Gastrocnemius medialis (tissue), 4 donors: ENCODE results near the gene NDRG4. TPM values are rescaled to one million over a fixed set of nuclear protein-coding genes. Genes with fewer than 3 reads are reported as not detected.
A peak's percentile ranks its signal among the peaks of the same experiment; 100 is the strongest.

Experiments used
- ATAC-seq, 2 donors: fragments of 150-250 bp; one replicate each; pipeline ENCODE4 v1.9.1; 2016
- DNase-seq, 2 donors: peaks; one replicate each; pipeline ENCODE4 v3.0.0-alpha.2; 2019
- H3K27ac ChIP-seq, 4 donors: fragments of 200-600 bp; sonication (generic); 1 replicate in 1 of 4; 2 replicates in 3 of 4; pipeline ENCODE4 v1.5.1; 2016 to 2018; ENCODE audit warnings: mild to moderate bottlenecking in 2 of 4, moderate library complexity in 1 of 4
- H3K27me3 ChIP-seq, 3 donors: fragments of 200-600 bp; sonication (generic) in 2 of 3; 1 replicate in 1 of 3; 2 replicates in 2 of 3; pipeline versions ENCODE4 v1.5.1 to v1.6.0; 2016 to 2019; ENCODE audit warnings: mild to moderate bottlenecking in 1 of 3, moderate library complexity in 1 of 3
- H3K36me3 ChIP-seq, 2 donors: fragments of 200-600 bp; sonication (generic) in 1 of 2; one replicate each; pipeline ENCODE4 v1.5.1; 2017 to 2018
- H3K4me1 ChIP-seq, 2 donors: fragments of 200-600 bp; sonication (generic) in 1 of 2; one replicate each; pipeline ENCODE4 v1.5.1; 2016 to 2017; ENCODE audit warnings: mild to moderate bottlenecking in 2 of 2
- H3K4me3 ChIP-seq, 4 donors: fragments of 200-600 bp; sonication (generic) in 3 of 4; 1 replicate in 1 of 4; 2 replicates in 3 of 4; pipeline ENCODE4 v1.5.1; 2016 to 2019; ENCODE audit warnings: mild to moderate bottlenecking in 2 of 4
- H3K9me3 ChIP-seq, 3 donors: fragments of 200-600 bp; sonication (generic) in 2 of 3; 1 replicate in 1 of 3; 2 replicates in 2 of 3; pipeline ENCODE4 v1.5.1; 2016 to 2019
- POLR2A ChIP-seq, 2 donors: fragments of 450-650 bp; IDR thresholded peaks; one replicate each; pipeline ENCODE4 v1.6.1; 2017; ENCODE audit warnings: antibody characterized with exemption in 2 of 2, mild to moderate bottlenecking in 2 of 2, moderate library complexity in 2 of 2
- in situ Hi-C, 4 donors: fragments of 200-750 bp; cut with MboI; loops; one replicate each; pipeline versions ENCODE4 v1.15.0 to v1.8.0; 2017; ENCODE audit warnings: low sequenced_read_pairs in 4 of 4
- intact Hi-C: fragments of 100-400 bp; cut with DNase I; formaldehyde crosslinking; loops from one replicate; pipeline ENCODE4 v1.15.1; 2023; ENCODE audit warnings: low total_unique reads
- total RNA-seq, 4 donors: library from RNA; depleted of rRNA; stranded (reverse); fragments of >200 nt; gene quantifications; one replicate each; pipeline versions ENCODE4 v1.1.0 to v1.2.3, GENCODE V29; 2016
- TF ChIP-seq, protein P1 (sequence below), 5 experiments: fragments of 450-650 bp in 3 of 5; fragments of 200-600 bp in 2 of 5; sonication (generic) in 2 of 5; IDR thresholded peaks in 4 of 5; conservative IDR thresholded peaks in 1 of 5; 1 replicate in 4 of 5; 2 replicates in 1 of 5; pipeline ENCODE4 v1.5.1; 2016 to 2019; ENCODE audit warnings: antibody characterized with exemption in 5 of 5, mild to moderate bottlenecking in 3 of 5, moderate library complexity in 3 of 5

NDRG4 gene
- total RNA-seq, 4 donors from 2014 or later = 2.0 to 13.3 (median 6.5) TPM

- H3K36me3 ChIP-seq = no peaks in the 10 kb centered on the region
- intact Hi-C loops (no loop called here), in situ Hi-C loops (loop anchor here in 2 of 4 donors (25.0 kb wide), 2 partner anchors 161 to 236 kb away; partner anchors contain the start of gene GOT2 (in 1 of the 2))
- H3K27ac ChIP-seq = no peak overlapping the region
- no peak for TF ChIP-seq POLR2A (IDR thresholded peaks at IDR 0.05)
- TF ChIP-seq, protein P1, sequence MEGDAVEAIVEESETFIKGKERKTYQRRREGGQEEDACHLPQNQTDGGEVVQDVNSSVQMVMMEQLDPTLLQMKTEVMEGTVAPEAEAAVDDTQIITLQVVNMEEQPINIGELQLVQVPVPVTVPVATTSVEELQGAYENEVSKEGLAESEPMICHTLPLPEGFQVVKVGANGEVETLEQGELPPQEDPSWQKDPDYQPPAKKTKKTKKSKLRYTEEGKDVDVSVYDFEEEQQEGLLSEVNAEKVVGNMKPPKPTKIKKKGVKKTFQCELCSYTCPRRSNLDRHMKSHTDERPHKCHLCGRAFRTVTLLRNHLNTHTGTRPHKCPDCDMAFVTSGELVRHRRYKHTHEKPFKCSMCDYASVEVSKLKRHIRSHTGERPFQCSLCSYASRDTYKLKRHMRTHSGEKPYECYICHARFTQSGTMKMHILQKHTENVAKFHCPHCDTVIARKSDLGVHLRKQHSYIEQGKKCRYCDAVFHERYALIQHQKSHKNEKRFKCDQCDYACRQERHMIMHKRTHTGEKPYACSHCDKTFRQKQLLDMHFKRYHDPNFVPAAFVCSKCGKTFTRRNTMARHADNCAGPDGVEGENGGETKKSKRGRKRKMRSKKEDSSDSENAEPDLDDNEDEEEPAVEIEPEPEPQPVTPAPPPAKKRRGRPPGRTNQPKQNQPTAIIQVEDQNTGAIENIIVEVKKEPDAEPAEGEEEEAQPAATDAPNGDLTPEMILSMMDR (IDR thresholded peaks at IDR 0.05 in 4 of 5, conservative IDR thresholded peaks at IDR 0.05 in 1 of 5) = no peak
- ATAC-seq (no peak), DNase-seq (peak in 1 of 2 donors; percentile 3)
- H3K9me3 ChIP-seq = no peaks in the 10 kb centered on the region
- peak overlapping the region in 3 of 4 donors; percentile 17 to 31 (median 22) for H3K4me3 ChIP-seq
- peaks cover 12 to 21% (median 17%) of the 10 kb centered on the region in 3 donors for H3K27me3 ChIP-seq
- peaks cover 4 to 6% of the 10 kb centered on the region in 2 donors for H3K4me1 ChIP-seq
Measured at GRCh38 chr16:58501242-58502131, 1.5 kb downstream of the NDRG4 start.

DNA sequence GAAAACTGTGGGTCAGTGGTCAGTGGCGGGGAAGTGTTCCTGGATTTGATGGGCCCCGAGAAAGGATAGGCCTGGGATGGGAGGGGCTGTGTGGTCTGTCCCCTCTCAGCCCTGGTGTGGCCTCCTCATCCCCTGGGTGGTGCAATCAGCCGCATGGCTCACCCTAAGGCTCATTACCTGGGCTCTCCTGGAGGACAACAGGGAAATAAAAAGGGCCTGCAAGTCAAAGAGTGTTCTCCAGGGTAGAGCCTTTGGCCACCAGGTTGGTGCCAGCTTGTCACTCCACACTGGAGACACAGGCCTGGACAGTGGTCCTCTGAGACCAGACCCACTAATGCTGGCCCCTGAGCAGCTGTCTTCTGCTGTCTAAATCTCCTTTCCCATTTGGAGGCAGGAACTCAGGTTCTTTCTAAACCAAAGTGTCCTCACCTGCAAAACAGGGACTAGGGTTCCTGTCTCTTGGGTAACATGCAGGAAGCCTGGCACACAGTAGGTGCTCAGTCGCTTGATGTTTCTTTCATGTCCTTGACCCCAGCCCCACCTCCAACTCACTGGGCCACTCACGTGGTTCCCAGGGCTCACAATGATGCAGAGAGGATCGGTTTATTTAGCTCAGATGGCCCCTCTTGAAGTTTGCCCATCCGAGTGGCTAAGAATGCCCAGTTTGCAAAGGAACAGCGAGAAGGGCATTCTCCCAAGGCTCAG, 2.4 kb downstream of the NDRG4 start:
- Histone ChIP-seq H3K27me3 (peaks cover 12 to 21% (median 17%) of the 10 kb centered on the region in 3 donors), H3K4me1 (peaks cover 4 to 6% of the 10 kb centered on the region in 2 donors), H3K36me3 (no peaks in the 10 kb centered on the region), H3K4me3 (no peak overlapping the region), H3K27ac (no peak overlapping the region), H3K9me3 (no peaks in the 10 kb centered on the region)
- TF ChIP-seq, protein P1 (IDR thresholded peaks at IDR 0.05 in 4 of 5, conservative IDR thresholded peaks at IDR 0.05 in 1 of 5) = no peak
- TF ChIP-seq POLR2A (IDR thresholded peaks at IDR 0.05) = no peak
- intact Hi-C loops (no loop called here), in situ Hi-C loops (loop anchor here in 2 of 4 donors (25.0 kb wide), 2 partner anchors 160 to 235 kb away; partner anchors contain the start of gene GOT2 (in 1 of the 2))
- DNase-seq (peak in 1 of 2 donors; percentile 2), ATAC-seq (no peak)

GRCh38 chr16:58503166-58503862, 3.4 kb downstream of the NDRG4 start:
- Histone ChIP-seq H3K4me3 (no peak overlapping the region), H3K36me3 (no peaks in the 10 kb centered on the region), H3K9me3 (no peaks in the 10 kb centered on the region), H3K27me3 (peaks cover 12 to 21% (median 17%) of the 10 kb centered on the region in 3 donors), H3K4me1 (peaks cover 4 to 6% of the 10 kb centered on the region in 2 donors), H3K27ac (no peak overlapping the region)
- DNase-seq = peak in 1 of 2 donors; percentile 7
- ATAC-seq = no peak
- no peak for TF ChIP-seq POLR2A (IDR thresholded peaks at IDR 0.05)
- TF ChIP-seq, protein P1 (IDR thresholded peaks at IDR 0.05 in 4 of 5, conservative IDR thresholded peaks at IDR 0.05 in 1 of 5) = no peak
- in situ Hi-C loops (loop anchor here in 2 of 4 donors (25.0 kb wide), 2 partner anchors 159 to 234 kb away; partner anchors contain the start of gene GOT2 (in 1 of the 2)), intact Hi-C loops (no loop called here)
